Fibroblast of the aortic adventitia (primary cell): ENCODE data around the gene TDP2. TPM values are rescaled to one million over a fixed set of nuclear protein-coding genes. Genes with fewer than 3 reads are reported as not detected.

ENCODE experiments used
- DNase-seq: peaks from one replicate; pipeline ENCODE4 v3.0.0-alpha.2; 2010; ENCODE audit warnings: low read depth
- H3K4me3 ChIP-seq: 2 replicates; pipeline ENCODE4 v1.5.1; 2011; ENCODE audit warnings: low read depth, mild to moderate bottlenecking, control low read depth, low read length, moderate library complexity
- total RNA-seq: library from RNA; depleted of rRNA; stranded (reverse); fragments of >200 nt; gene quantifications from 2 replicates; pipeline ENCODE4 v1.2.3, GENCODE V29; 2012; ENCODE audit warnings: low replicate concordance
- TF ChIP-seq, protein P1 (sequence below): IDR thresholded peaks from 2 replicates; pipeline ENCODE4 v1.5.1; 2011; ENCODE audit warnings: mild to moderate bottlenecking, low read length, control low read depth, inconsistent platforms; ENCODE audit not compliant: insufficient read depth

The TDP2 gene
- total RNA-seq, 1 donor, result 29.5 TPM

DNA sequence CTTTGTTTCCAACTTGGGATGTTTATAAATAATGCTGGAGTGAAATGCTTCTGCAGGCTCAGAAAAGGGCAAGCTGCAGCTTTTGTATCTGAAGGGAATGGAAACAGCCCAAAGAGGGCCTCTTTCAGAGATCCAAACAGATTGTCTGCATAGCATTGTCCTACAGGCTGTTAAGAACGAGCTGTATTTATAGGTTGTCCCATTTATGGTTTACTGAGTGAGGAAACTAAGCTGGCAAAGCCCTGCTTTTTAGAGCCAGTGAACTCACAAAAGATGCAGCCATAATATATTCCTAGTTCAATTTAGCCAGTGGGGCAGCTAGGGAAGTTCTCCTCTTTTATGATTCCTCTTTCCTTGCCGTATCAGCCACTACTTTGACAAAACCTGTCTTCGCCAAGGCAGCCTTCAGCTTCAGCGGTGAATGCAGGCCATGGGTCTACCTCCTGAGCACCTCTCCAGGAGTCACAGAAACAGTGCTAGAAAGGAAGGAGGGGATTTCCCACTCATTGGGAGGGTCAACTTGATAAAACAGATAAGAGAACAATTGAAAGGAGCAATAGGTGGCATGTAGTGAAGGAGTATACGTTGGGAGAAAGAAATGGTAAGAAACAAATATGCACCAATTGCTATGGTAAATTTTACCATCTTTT is 35.7 kb downstream of the TDP2 start:
- TF ChIP-seq, protein P1, sequence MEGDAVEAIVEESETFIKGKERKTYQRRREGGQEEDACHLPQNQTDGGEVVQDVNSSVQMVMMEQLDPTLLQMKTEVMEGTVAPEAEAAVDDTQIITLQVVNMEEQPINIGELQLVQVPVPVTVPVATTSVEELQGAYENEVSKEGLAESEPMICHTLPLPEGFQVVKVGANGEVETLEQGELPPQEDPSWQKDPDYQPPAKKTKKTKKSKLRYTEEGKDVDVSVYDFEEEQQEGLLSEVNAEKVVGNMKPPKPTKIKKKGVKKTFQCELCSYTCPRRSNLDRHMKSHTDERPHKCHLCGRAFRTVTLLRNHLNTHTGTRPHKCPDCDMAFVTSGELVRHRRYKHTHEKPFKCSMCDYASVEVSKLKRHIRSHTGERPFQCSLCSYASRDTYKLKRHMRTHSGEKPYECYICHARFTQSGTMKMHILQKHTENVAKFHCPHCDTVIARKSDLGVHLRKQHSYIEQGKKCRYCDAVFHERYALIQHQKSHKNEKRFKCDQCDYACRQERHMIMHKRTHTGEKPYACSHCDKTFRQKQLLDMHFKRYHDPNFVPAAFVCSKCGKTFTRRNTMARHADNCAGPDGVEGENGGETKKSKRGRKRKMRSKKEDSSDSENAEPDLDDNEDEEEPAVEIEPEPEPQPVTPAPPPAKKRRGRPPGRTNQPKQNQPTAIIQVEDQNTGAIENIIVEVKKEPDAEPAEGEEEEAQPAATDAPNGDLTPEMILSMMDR, result no peak
- DNase-seq, result no peak
- no peak overlapping the region for H3K4me3 ChIP-seq

DNA sequence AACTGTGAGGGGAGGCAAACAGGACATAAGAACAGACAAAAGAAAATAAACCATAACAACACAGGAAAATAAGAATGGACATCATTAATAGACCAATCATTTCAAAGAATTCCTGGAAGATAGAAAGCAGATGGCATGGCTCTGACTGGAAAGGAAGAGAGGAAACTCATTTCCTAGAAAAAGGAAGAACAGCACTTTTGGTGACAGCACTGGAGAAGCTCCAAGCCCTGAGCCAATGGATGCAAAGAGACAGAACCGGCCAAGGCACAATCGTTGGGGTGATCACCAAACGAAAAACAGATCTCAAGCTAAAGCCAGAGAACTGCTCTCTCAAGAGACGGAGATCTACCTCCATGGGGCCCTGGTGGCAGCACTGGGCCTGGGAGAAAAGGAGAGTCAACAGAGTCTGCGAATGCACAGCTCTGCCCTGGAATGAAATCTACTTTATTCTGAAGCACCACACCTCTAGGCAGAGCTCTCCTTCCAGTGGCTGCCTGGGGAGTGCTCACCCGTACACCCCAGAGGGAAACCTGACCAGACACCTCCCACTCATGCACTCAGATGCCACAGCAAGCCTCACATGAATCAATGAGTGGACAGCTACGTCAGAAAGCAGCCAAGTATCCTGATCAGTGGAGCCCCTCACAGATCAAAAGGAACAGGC is 44.9 kb downstream of the TDP2 start:
- DNase-seq, result no peak
- TF ChIP-seq, protein P1, result no peak
- no peak overlapping the region for H3K4me3 ChIP-seq

DNA sequence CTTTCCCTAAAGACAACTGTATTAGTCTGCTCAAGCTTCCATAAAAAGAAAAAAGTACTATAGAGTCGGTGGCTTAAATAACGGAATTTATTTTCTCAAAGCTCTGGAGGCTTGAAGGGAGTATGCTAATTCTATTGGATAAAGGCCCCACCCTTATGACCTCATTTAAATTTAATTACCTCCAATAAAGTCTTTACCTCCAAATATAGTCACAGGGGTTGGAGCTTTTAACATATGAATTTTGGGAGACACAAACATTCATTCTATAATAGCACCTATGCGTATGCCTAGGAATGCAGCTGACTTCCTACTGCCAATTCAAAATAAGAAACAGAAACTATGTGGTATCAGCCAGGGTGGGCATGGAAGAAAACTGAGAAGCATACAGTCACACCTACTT is 46.1 kb downstream of the TDP2 start:
- no peak overlapping the region for H3K4me3 ChIP-seq
- no peak for DNase-seq
- TF ChIP-seq, protein P1, result no peak

DNA sequence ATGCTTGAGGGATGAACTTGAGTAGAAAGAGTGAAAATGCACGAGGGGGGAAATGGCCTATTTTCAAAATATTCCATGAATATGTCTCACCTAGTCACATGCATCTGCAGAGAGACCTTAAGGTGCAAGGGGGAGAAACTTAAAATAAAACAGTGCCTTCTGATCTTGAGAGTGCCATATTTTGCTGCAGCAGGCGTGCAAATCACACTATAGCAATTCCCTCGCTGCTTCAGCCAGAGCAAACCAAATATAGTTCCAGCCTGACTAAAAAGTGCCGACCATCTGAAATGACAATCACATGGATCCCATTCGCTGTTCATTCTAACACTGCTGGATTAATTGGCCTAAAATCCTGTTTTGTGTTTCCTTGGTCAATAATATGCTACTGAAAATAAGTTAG is 47.0 kb downstream of the TDP2 start:
- DNase-seq, result no peak
- no peak overlapping the region for H3K4me3 ChIP-seq
- TF ChIP-seq, protein P1, result no peak

DNA sequence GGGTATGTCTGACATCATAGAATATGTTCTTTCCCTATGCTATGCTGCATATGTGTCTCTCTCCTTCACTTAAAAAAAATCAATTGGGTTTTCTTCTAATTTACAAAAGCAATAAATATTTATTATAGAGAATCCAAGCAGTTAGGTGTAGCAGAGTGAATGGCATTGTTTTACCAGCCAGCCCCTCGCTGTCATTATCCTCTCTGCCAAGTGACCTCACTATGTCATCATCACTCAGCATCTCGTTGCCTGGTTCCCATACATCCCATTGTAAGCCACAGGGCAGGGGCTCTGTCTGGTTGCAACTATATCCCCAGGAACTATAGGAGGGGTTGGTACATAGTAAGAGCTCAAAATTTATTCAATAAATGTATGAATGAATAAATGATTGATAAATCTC is 52.1 kb downstream of the TDP2 start:
- DNase-seq, result no peak
- H3K4me3 ChIP-seq, result no peak overlapping the region
- TF ChIP-seq, protein P1, result no peak

DNA sequence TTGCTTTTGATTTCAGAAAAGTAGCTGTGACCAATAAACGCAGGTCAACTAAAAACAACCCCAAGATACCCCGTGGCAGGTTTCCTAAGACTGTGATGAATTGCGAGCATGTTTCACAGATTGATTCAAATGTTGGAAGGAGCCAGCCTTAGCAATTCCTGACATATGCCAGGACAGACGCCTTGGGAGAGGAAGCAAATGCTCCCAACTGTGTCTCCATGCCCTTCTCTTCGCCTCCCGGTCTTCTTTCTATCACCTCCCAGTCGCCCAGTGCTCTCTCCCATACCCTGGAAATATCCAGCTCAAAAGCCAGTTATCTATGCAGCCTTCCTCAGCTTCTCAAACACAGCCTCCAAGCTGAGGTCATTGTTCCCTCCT is 52.7 kb downstream of the TDP2 start:
- H3K4me3 ChIP-seq, result no peak overlapping the region
- TF ChIP-seq, protein P1, result no peak
- no peak for DNase-seq
